Fibroblast of lung (primary cell): ENCODE results near the gene COPA.

Source experiments
- CTCF ChIP-seq, 2 donors: IDR thresholded peaks in 1 of 2; conservative IDR thresholded peaks in 1 of 2; 1 replicate in 1 of 2; 2 replicates in 1 of 2; pipeline ENCODE4 v1.5.1; 2011 to 2012; ENCODE audit warnings: low read length in 2 of 2, control low read depth in 1 of 2, inconsistent platforms in 1 of 2, low read depth in 1 of 2, mild to moderate bottlenecking in 1 of 2
- EZH2 ChIP-seq: IDR thresholded peaks from 2 replicates; pipeline ENCODE4 v1.5.1; 2012; ENCODE audit warnings: low read length, control low read depth, mild to moderate bottlenecking; ENCODE audit errors: missing control alignments

- no peak for TF ChIP-seq CTCF (conservative IDR thresholded peaks at IDR 0.05 in 1 of 2, IDR thresholded peaks at IDR 0.05 in 1 of 2; ENCODE audit: low read depth in 1 of 2, low read length in 2 of 2)
- no peak for TF ChIP-seq EZH2
Measured at GRCh38 chr1:160251011-160251410, 92.0 kb downstream of the COPA start.
